Measurements from ENCODE around the gene RAD51B.

Gene RAD51B

GRCh38 chr14:68730811-68731425 lies 911.3 kb downstream of the RAD51B start:
- no peak overlapping the region for H3K4me3 ChIP-seq (ENCODE audit: low read length)
- no peak for DNase-seq (ENCODE audit: low read depth, low spot score)

- no peak for DNase-seq (ENCODE audit: low read depth, low spot score)
- H3K4me3 ChIP-seq (ENCODE audit: low read length), result no peak overlapping the region
Measured at GRCh38 chr14:68733086-68733914, 913.7 kb downstream of the RAD51B start.

- DNase-seq (ENCODE audit: low read depth, low spot score), result peak; percentile 12
- H3K4me3 ChIP-seq (ENCODE audit: low read length), result no peak overlapping the region
Measured at GRCh38 chr14:68734231-68734732, 914.7 kb downstream of the RAD51B start.

GRCh38 chr14:68735856-68736255 lies 916.3 kb downstream of the RAD51B start:
- no peak overlapping the region for H3K4me3 ChIP-seq (ENCODE audit: low read length)
- no peak for DNase-seq (ENCODE audit: low read depth, low spot score)

GRCh38 chr14:68736471-68736871 lies 916.9 kb downstream of the RAD51B start:
- no peak for DNase-seq (ENCODE audit: low read depth, low spot score)
- H3K4me3 ChIP-seq (ENCODE audit: low read length), result no peak overlapping the region

- H3K4me3 ChIP-seq (ENCODE audit: low read length), result no peak overlapping the region
- DNase-seq (ENCODE audit: low read depth, low spot score), result no peak
Measured at GRCh38 chr14:68737086-68737485, 917.5 kb downstream of the RAD51B start.

GRCh38 chr14:68738559-68738958 lies 919.0 kb downstream of the RAD51B start:
- no peak overlapping the region for H3K4me3 ChIP-seq (ENCODE audit: low read length)
- no peak for DNase-seq (ENCODE audit: low read depth, low spot score)

- H3K4me3 ChIP-seq (ENCODE audit: low read length), result no peak overlapping the region
- no peak for DNase-seq (ENCODE audit: low read depth, low spot score)
Measured at GRCh38 chr14:68739701-68740100, 920.1 kb downstream of the RAD51B start.

- no peak overlapping the region for H3K4me3 ChIP-seq (ENCODE audit: low read length)
- no peak for DNase-seq (ENCODE audit: low read depth, low spot score)
Measured at GRCh38 chr14:68740788-68741476, 921.4 kb downstream of the RAD51B start.

- no peak overlapping the region for H3K4me3 ChIP-seq (ENCODE audit: low read length)
- DNase-seq (ENCODE audit: low read depth, low spot score), result no peak
Measured at GRCh38 chr14:68741477-68741791, 921.9 kb downstream of the RAD51B start.

- DNase-seq (ENCODE audit: low read depth, low spot score), result no peak
- H3K4me3 ChIP-seq (ENCODE audit: low read length), result no peak overlapping the region
Measured at GRCh38 chr14:68741839-68742470, 922.4 kb downstream of the RAD51B start.

GRCh38 chr14:68744613-68745012 lies 925.0 kb downstream of the RAD51B start:
- no peak overlapping the region for H3K4me3 ChIP-seq (ENCODE audit: low read length)
- DNase-seq (ENCODE audit: low read depth, low spot score), result no peak

- no peak for DNase-seq (ENCODE audit: low read depth, low spot score)
Measured at GRCh38 chr14:68747393-68747792, 927.8 kb downstream of the RAD51B start.

GRCh38 chr14:68748260-68748659 lies 928.7 kb downstream of the RAD51B start:
- no peak for DNase-seq (ENCODE audit: low read depth, low spot score)
- no peak overlapping the region for H3K4me3 ChIP-seq (ENCODE audit: low read length)

More at GRCh38 chr14:68747393-68747792, 927.8 kb downstream of the RAD51B start:
- H3K4me3 ChIP-seq (ENCODE audit: low read length), result no peak overlapping the region

- no peak for DNase-seq (ENCODE audit: low read depth, low spot score)
- H3K4me3 ChIP-seq (ENCODE audit: low read length), result no peak overlapping the region
Measured at GRCh38 chr14:68748691-68749090, 929.1 kb downstream of the RAD51B start.

GRCh38 chr14:68749487-68750475 lies 930.2 kb downstream of the RAD51B start:
- no peak for DNase-seq (ENCODE audit: low read depth, low spot score)
- H3K4me3 ChIP-seq (ENCODE audit: low read length), result no peak overlapping the region

GRCh38 chr14:68752271-68753006 lies 932.9 kb downstream of the RAD51B start:
- DNase-seq (ENCODE audit: low read depth, low spot score), result no peak
- H3K4me3 ChIP-seq (ENCODE audit: low read length), result no peak overlapping the region

GRCh38 chr14:68753690-68754089 lies 934.1 kb downstream of the RAD51B start:
- no peak for DNase-seq (ENCODE audit: low read depth, low spot score)

More at GRCh38 chr14:68753690-68754089, 934.1 kb downstream of the RAD51B start:
- no peak overlapping the region for H3K4me3 ChIP-seq (ENCODE audit: low read length)

All from Jurkat, Clone E6-1 (cell line).